Body of pancreas (tissue), 4 donors: Measurements from ENCODE around the gene CREBL2. TPM values are rescaled to one million over a fixed set of nuclear protein-coding genes. Genes with fewer than 3 reads are reported as not detected.

Experiments
- ATAC-seq: fragments of 150-250 bp; one replicate; pipeline ENCODE4 v1.9.1; 2016
- DNase-seq, 4 donors: peaks; one replicate each; pipeline ENCODE4 v3.0.0-alpha.2; 2019
- H3K27ac ChIP-seq, 4 donors: fragments of 200-600 bp; sonication (generic); 1 replicate in 3 of 4; 2 replicates in 1 of 4; pipeline versions ENCODE4 v1.5.1 to v1.6.1; 2016 to 2019; ENCODE audit warnings: mild to moderate bottlenecking in 1 of 4, mixed read lengths in 1 of 4, moderate library complexity in 1 of 4
- H3K27me3 ChIP-seq, 2 donors: fragments of 200-600 bp; sonication (generic); one replicate each; pipeline ENCODE4 v1.6.0; 2016; ENCODE audit warnings: mild to moderate bottlenecking in 1 of 2
- H3K36me3 ChIP-seq, 2 donors: fragments of 200-600 bp; sonication (generic); replicated peaks in 1 of 2; 2 replicates each; pipeline ENCODE4 v1.5.1; 2016; ENCODE audit warnings: low read depth in 2 of 2; ENCODE audit not compliant: insufficient read depth in 1 of 2
- H3K4me1 ChIP-seq: fragments of 200-600 bp; sonication (generic); one replicate; pipeline ENCODE4 v1.6.0; 2016
- H3K4me3 ChIP-seq, 2 donors: fragments of 200-600 bp; sonication (generic); 1 replicate in 1 of 2; 2 replicates in 1 of 2; pipeline ENCODE4 v1.5.1; 2016 to 2019
- H3K9me3 ChIP-seq, 3 donors: fragments of 200-600 bp; sonication (generic); 1 replicate in 2 of 3; 2 replicates in 1 of 3; pipeline ENCODE4 v1.5.1; 2016
- POLR2A ChIP-seq, 3 donors: fragments of 450-650 bp; IDR thresholded peaks; one replicate each; pipeline ENCODE4 v1.6.1; 2016; ENCODE audit warnings: antibody characterized with exemption in 3 of 3, mild to moderate bottlenecking in 2 of 3
- WGBS, 2 donors: methylation state at CpG; one replicate each; pipeline ENCODE4 v1.1.5; 2017; 5-methylcytosine and 5-hydroxymethylcytosine counted together
- intact Hi-C: fragments of 100-400 bp; cut with DNase I; formaldehyde crosslinking; loops from one replicate; pipeline ENCODE4 v1.15.1; 2023
- total RNA-seq, 2 donors: library from RNA; depleted of rRNA; stranded (reverse); fragments of >200 nt; gene quantifications; one replicate each; pipeline ENCODE4 v1.1.0, GENCODE V29; 2016
- TF ChIP-seq, protein P1 (sequence below), 7 experiments: fragments of 450-650 bp in 4 of 7; fragments of 200-600 bp in 3 of 7; sonication (generic) in 3 of 7; IDR thresholded peaks; one replicate each; pipeline ENCODE4 v1.5.1; 2016 to 2019; ENCODE audit warnings: antibody characterized with exemption in 7 of 7

The CREBL2 gene
- total RNA-seq, 2 donors from 2014 or later: 13.8 to 31.4 TPM

DNA sequence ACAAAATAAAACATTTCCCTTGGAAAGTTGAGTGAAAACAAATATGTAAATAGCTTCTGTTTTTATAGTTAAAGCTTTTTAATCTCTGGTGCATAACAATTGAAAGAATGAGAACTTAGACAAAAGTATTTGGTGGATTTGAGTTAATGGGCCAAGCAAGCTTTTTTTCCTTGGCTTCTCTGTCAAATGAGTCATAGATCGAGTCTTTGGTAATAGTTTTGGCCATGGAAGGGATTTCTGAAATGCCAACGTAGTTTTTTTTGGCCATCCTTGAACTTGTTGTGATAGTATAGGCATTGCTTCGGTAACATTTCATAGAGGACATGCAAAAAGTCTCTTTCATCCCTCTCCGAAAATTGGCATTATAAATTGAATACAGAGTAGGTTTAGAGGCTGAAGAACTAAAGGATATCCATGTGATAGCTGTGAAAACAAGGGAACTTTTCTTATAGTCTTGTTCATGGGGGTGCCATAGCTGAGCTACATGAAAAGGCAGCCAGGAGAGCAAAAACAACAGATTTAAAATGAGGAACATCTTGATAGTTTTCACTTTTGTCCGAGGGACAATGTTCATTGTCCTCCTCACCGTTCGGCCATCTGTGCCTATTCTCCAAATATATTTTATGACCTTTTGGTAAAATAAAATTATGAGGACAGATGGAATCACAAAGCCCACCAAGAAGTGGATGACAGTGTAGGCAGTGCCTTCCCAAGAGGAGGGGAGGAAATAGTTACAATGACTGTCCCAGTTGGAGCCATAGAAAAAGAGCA, 49.6 kb downstream of the CREBL2 start:
- Histone ChIP-seq H3K27me3 (no peaks in the 10 kb centered on the region), H3K27ac (no peak overlapping the region), H3K4me1 (no peaks in the 10 kb centered on the region), H3K4me3 (no peak overlapping the region), H3K9me3 (no peaks in the 10 kb centered on the region), H3K36me3 (no peaks in the 10 kb centered on the region)
- 64 to 67% methylated on average over 7 of the region's 7 CpGs for WGBS, 2 donors
- DNase-seq: no peak
- no peak for ATAC-seq
- TF ChIP-seq POLR2A (IDR thresholded peaks at IDR 0.05): no peak
- TF ChIP-seq, protein P1, sequence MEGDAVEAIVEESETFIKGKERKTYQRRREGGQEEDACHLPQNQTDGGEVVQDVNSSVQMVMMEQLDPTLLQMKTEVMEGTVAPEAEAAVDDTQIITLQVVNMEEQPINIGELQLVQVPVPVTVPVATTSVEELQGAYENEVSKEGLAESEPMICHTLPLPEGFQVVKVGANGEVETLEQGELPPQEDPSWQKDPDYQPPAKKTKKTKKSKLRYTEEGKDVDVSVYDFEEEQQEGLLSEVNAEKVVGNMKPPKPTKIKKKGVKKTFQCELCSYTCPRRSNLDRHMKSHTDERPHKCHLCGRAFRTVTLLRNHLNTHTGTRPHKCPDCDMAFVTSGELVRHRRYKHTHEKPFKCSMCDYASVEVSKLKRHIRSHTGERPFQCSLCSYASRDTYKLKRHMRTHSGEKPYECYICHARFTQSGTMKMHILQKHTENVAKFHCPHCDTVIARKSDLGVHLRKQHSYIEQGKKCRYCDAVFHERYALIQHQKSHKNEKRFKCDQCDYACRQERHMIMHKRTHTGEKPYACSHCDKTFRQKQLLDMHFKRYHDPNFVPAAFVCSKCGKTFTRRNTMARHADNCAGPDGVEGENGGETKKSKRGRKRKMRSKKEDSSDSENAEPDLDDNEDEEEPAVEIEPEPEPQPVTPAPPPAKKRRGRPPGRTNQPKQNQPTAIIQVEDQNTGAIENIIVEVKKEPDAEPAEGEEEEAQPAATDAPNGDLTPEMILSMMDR (IDR thresholded peaks at IDR 0.05): no peak
- intact Hi-C loops: no loop called here

DNA sequence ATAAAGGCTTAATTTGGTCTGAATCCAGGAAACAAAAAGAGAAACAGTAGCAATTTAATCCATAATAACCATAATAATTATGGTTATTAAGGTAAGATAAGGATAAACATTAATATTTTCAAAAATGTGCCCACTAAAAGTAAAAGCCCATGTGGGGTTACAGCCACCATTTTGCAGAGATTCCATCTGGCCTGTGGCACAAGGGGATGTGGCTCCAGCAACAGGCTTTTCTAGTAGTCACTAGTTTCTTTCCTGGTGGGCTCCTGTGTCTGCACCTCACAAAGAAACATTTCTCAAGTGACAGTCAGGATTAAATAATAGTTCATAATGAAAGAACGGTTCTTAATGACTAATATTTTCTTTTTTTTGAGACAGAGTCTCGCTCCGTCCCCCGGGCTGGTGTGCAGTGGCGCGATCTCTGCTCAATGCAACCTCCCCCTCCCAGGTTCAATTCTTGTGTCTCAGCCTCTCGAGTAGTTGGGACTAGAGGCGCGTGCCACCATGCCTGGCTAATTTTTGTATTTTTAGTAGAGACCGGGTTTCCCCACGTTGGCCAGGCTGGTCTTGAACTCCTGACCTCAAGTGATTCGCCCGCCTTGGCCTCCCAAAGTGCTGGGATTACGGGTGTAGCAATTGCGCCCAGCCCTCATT, 52.1 kb downstream of the CREBL2 start:
- WGBS, 2 donors: 91 to 92% methylated on average over 15 of the region's 15 CpGs
- intact Hi-C loops: no loop called here
- Histone ChIP-seq H3K9me3 (no peaks in the 10 kb centered on the region), H3K27ac (no peak overlapping the region), H3K4me1 (no peaks in the 10 kb centered on the region), H3K36me3 (no peaks in the 10 kb centered on the region), H3K4me3 (no peak overlapping the region), H3K27me3 (no peaks in the 10 kb centered on the region)
- DNase-seq: no peak
- ATAC-seq: no peak
- TF ChIP-seq, protein P1 (IDR thresholded peaks at IDR 0.05): no peak
- TF ChIP-seq POLR2A (IDR thresholded peaks at IDR 0.05): no peak

DNA sequence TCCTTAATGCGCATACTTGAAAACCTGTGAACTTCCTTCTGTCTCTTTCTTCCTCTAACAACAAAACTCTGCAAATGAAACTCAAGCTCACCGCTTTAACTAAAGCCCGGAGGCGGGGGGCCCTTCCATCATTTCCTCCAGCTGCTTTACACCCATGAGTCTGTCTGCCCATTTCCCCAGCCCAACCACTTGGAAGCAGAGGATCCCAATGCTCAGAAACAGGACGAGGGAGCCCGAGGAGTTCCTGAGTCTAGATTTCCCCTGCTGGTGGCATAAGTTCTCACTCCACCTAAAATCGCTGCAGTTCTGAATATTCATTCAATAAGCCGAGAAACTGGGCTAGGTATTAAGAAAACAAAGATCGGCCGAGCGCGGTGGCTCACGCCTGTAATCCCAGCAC, 53.5 kb downstream of the CREBL2 start:
- intact Hi-C loops: no loop called here
- ATAC-seq: no peak
- Histone ChIP-seq H3K4me1 (no peaks in the 10 kb centered on the region), H3K4me3 (no peak overlapping the region), H3K27me3 (no peaks in the 10 kb centered on the region), H3K27ac (no peak overlapping the region), H3K9me3 (no peaks in the 10 kb centered on the region), H3K36me3 (no peaks in the 10 kb centered on the region)
- TF ChIP-seq, protein P1 (IDR thresholded peaks at IDR 0.05): no peak
- TF ChIP-seq POLR2A (IDR thresholded peaks at IDR 0.05): no peak
- DNase-seq: no peak
- 81 to 83% methylated on average over 13 of the region's 13 CpGs for WGBS, 2 donors

DNA sequence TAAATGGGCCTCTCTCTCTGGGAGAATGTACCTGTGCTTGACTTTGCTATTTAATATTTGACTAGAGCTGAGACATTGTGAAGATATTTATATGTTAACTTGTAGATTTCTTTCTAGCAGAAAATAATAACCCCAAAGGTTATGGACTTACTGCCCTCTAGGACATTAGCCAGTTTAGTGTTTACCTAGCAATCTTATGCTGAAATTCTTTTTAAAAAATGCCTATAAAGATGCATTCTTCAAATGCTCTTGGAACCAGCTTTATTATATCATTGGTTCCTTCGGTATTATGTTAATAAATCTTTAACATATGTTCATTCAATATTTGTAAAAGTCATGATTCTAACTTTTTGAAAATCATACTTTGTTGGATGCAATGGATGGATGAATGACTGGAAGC, 56.3 kb downstream of the CREBL2 start:
- Histone ChIP-seq H3K4me3 (no peak overlapping the region), H3K9me3 (no peaks in the 10 kb centered on the region), H3K4me1 (no peaks in the 10 kb centered on the region), H3K36me3 (no peaks in the 10 kb centered on the region), H3K27me3 (no peaks in the 10 kb centered on the region), H3K27ac (no peak overlapping the region)
- DNase-seq (no peak), ATAC-seq (no peak)
- TF ChIP-seq, protein P1 (IDR thresholded peaks at IDR 0.05): no peak
- TF ChIP-seq POLR2A (IDR thresholded peaks at IDR 0.05): no peak
- WGBS, 2 donors: 61 to 70% methylated on average over 1 of the region's 1 CpG
- intact Hi-C loops: no loop called here
